ENCODE results near the gene SLIT1.

DNA sequence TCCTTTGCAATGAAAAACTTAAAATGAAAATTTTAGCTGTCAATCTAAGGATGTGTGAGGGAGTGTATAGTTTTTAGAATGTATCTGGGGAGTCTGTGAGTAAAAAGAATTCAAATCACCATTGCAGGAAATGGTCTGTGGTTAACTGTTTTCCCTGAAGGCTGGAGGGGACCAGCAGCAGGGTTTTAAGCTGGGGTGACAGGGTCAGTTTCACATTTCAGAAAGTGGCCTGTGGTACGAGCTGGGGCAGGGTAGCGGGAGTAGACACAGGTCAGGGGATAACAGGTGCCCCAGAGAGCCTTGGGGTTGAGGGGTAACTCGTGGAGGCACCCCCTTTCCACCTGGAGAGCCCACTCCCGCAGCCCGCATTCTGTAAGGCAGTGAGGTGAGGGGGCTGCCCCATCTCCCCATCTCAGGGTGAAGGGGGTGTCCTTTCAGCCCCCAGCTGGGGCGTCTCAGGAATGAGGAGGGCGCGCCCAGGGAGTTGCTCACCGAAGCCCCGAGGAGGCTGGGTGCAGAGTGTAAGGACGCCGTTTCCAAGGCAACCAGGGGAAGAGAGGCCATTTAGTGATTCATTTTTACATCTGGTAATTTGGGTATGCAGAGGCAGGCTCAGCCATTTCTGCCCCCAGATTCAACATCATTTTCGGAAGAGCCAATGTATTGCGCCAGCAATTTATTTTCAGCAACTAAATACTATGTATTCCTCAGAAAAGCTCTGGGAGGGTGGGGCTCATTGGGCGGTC lies 168.9 kb downstream of the SLIT1 start:
- TF ChIP-seq, protein P1, sequence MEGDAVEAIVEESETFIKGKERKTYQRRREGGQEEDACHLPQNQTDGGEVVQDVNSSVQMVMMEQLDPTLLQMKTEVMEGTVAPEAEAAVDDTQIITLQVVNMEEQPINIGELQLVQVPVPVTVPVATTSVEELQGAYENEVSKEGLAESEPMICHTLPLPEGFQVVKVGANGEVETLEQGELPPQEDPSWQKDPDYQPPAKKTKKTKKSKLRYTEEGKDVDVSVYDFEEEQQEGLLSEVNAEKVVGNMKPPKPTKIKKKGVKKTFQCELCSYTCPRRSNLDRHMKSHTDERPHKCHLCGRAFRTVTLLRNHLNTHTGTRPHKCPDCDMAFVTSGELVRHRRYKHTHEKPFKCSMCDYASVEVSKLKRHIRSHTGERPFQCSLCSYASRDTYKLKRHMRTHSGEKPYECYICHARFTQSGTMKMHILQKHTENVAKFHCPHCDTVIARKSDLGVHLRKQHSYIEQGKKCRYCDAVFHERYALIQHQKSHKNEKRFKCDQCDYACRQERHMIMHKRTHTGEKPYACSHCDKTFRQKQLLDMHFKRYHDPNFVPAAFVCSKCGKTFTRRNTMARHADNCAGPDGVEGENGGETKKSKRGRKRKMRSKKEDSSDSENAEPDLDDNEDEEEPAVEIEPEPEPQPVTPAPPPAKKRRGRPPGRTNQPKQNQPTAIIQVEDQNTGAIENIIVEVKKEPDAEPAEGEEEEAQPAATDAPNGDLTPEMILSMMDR (IDR thresholded peaks at IDR 0.05): no peak
- no peak for TF ChIP-seq POLR2A (IDR thresholded peaks at IDR 0.05)
